BJ (cell line): ENCODE results near the gene REXO5. TPM values are rescaled to one million over a fixed set of nuclear protein-coding genes. Genes with fewer than 3 reads are reported as not detected.
"Not testable (repeated sequence)": the region's sequence is repeated elsewhere in the genome, so short reads cannot be mapped to it uniquely, and the experiment has no call there.

Experiments used
- CTCF ChIA-PET: fragments of 350-600 bp; formaldehyde crosslinking; extraction: SDS; loops from one replicate; lab custom pipeline; 2021; ENCODE audit warnings: antibody characterized with exemption, inconsistent platforms; lab: Yijun Ruan, JAX
- POLR2A ChIA-PET: fragments of 300-600 bp; sonication (Branson Sonifier 250); formaldehyde crosslinking; extraction: SDS; loops from one replicate; lab custom pipeline; 2021; ENCODE audit warnings: antibody characterized with exemption; lab: Charles Lee
- DNase-seq: peaks from one replicate; pipeline ENCODE4 v3.0.0-alpha.2; 2011; ENCODE audit warnings: low read depth
- H3K27me3 ChIP-seq: 2 replicates; pipeline ENCODE4 v1.6.0; 2011; ENCODE audit warnings: low read length; ENCODE audit not compliant: control insufficient read depth, insufficient read depth
- H3K36me3 ChIP-seq: 2 replicates; pipeline ENCODE4 v1.5.1; 2011; ENCODE audit warnings: low read length; ENCODE audit not compliant: control insufficient read depth, insufficient read depth
- H3K4me3 ChIP-seq: 2 replicates; pipeline ENCODE4 v1.5.1; 2011; ENCODE audit warnings: low read depth, mild to moderate bottlenecking, control low read depth, low read length
- polyA plus RNA-seq: library from polyadenylated mRNA; depleted of rRNA; stranded (reverse); fragments of >200 nt; gene quantifications from 2 replicates; pipeline ENCODE4 v1.2.3, GENCODE V29; 2011
- TF ChIP-seq, protein P1 (sequence below): IDR thresholded peaks from 2 replicates; pipeline ENCODE4 v1.5.1; 2011; ENCODE audit warnings: low read depth, mild to moderate bottlenecking, control low read depth, inconsistent platforms, low read length, moderate library complexity; ENCODE audit not compliant: insufficient read depth

The REXO5 gene
- polyA plus RNA-seq, 1 experiment, result 2.2 TPM

DNA sequence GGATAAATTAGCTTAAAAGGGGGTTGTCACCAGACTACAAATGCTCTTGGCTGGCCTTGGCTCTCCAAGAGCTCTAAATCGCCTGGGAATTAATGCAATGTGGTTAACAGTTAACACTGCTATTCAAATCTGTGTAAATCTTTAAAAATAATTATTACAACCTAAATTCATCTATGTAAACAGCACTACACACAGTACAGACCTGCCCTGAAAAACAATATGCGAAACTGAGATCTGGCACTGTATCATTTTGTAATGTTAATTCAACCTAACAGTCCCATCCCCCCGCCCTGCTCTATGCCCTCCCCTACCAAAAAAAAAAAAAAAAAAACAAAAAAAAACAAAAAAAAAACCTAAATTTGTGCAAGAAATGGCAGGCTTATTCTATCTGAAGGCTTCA lies 52.9 kb downstream of the REXO5 start:
- ChIA-PET POLR2A (no interaction called here), CTCF (no interaction called here)
- Histone ChIP-seq H3K36me3 (peaks cover 22% of the 10 kb centered on the region), H3K27me3 (no peaks in the 10 kb centered on the region), H3K4me3 (no peak overlapping the region)
- DNase-seq, result no peak
- TF ChIP-seq, protein P1, sequence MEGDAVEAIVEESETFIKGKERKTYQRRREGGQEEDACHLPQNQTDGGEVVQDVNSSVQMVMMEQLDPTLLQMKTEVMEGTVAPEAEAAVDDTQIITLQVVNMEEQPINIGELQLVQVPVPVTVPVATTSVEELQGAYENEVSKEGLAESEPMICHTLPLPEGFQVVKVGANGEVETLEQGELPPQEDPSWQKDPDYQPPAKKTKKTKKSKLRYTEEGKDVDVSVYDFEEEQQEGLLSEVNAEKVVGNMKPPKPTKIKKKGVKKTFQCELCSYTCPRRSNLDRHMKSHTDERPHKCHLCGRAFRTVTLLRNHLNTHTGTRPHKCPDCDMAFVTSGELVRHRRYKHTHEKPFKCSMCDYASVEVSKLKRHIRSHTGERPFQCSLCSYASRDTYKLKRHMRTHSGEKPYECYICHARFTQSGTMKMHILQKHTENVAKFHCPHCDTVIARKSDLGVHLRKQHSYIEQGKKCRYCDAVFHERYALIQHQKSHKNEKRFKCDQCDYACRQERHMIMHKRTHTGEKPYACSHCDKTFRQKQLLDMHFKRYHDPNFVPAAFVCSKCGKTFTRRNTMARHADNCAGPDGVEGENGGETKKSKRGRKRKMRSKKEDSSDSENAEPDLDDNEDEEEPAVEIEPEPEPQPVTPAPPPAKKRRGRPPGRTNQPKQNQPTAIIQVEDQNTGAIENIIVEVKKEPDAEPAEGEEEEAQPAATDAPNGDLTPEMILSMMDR, result no peak

DNA sequence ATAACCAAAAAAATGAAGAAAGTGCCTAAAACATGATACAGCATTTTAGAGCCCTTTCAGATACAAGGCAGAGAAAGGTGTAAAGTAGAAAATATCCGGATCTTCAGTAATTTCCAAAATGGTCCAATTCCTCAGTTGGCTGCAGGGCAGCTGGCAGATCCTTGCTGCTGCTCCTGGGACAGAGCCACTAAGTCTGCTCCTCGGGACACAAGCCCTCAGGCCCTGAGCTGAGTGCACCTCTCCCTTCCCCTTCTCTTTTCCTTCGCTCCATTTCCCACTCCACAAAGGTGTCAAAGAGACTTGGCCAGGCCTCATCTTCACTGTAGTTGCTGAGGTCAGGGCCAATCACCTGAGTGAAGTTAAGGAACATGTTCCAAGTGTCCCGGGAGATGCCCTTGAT lies 53.4 kb downstream of the REXO5 start:
- no peak overlapping the region for H3K4me3 ChIP-seq
- DNase-seq, result no peak
- POLR2A ChIA-PET, result no interaction called here
- no peaks in the 10 kb centered on the region for H3K27me3 ChIP-seq
- CTCF ChIA-PET, result no interaction called here
- peaks cover 22% of the 10 kb centered on the region for H3K36me3 ChIP-seq
- TF ChIP-seq, protein P1, result no peak

DNA sequence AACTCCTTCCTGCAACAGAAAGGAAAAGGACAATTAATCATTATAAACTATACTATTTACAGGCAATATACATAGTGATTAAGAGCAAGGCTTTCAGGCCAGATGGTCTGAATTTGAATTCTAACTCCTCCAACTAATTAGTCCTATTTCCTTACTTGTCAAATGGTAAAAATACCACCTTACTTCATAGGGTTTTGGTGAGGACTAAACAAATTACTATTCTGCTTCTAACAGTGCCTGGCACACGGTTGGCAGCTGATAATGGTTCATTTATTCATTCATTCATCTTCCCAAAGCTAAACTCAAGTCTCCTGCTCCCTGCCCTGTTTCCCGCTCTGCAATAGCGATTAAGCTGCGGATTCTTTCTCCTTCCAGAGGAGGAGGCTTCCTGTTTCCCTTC lies 54.0 kb downstream of the REXO5 start:
- CTCF ChIA-PET, result no interaction called here
- DNase-seq, result no peak

DNA sequence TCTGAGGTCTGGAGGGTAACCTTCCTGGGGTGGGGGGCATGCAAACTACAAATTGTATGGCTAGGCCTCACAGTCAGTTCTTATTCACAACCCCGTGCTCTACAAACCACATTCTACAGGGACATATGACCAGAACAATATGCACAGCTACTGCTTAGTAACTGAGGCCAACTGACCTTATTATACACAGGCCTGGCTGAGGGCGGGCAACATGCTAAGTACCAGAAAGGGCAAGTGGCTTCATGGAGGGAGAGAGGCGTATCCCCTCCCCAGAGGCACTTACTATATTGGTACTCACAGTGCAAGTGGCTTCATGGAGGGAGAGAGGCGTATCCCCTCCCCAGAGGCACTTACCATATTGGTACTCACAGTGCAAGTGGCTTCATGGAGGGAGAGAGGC lies 54.7 kb downstream of the REXO5 start:
- CTCF ChIA-PET, H3K4me3 ChIP-seq, DNase-seq, POLR2A ChIA-PET, H3K27me3 ChIP-seq: not testable (repeated sequence)
- peaks cover 20% of the 10 kb centered on the region for H3K36me3 ChIP-seq

More for the DNA sequence above, 54.0 kb downstream of the REXO5 start:
- POLR2A ChIA-PET, result no interaction called here
- TF ChIP-seq, protein P1, result no peak
- peaks cover 20% of the 10 kb centered on the region for H3K36me3 ChIP-seq
- H3K27me3 ChIP-seq, result no peaks in the 10 kb centered on the region
- H3K4me3 ChIP-seq, result no peak overlapping the region

DNA sequence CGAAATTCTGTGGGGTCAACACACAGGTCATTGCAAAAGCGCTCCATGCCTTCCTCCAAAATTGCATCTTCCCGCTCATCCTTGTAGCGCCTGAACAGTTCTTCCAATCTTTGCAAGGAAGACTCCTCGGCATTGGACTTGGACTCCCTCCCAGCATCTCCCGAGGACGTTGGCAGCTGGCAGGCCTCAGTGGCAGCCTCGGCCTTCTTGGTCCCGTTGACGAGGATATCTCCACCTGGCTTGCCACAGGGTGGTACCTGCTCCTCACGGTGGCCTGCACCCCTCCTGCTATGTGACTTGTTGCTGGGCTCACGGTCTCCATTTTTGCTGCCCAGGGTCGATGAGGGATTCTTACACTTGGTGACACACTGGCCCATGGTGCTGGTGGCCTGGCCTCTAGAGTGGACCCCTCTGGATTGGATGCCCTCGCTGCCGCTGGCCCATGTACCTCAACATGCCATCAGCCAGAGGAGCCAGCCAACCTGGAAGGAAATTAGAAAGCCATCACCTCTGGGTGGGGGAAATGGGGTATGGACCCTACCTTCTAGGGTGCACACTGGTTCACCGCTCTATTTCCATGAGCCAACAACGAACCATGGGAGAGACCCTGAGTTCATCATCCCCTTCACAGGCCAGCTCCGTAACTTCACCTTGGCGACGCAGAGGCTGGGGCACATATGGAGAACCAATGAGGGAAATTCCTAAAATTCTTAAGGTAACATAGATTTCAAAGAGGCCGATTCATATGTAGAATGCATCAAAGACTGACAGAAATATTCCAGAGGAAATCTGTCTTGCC lies 56.0 kb downstream of the REXO5 start:
- no peak for DNase-seq
- H3K4me3 ChIP-seq, result no peak overlapping the region
- ChIA-PET CTCF (interaction anchor here (1.1 kb wide), 1 partner anchor 12 kb away, joined by 5 read pairs; no protein-coding TSS in a partner anchor), POLR2A (no interaction called here)
- TF ChIP-seq, protein P1, result no peak
- peaks cover 18% of the 10 kb centered on the region for H3K36me3 ChIP-seq
- no peaks in the 10 kb centered on the region for H3K27me3 ChIP-seq

DNA sequence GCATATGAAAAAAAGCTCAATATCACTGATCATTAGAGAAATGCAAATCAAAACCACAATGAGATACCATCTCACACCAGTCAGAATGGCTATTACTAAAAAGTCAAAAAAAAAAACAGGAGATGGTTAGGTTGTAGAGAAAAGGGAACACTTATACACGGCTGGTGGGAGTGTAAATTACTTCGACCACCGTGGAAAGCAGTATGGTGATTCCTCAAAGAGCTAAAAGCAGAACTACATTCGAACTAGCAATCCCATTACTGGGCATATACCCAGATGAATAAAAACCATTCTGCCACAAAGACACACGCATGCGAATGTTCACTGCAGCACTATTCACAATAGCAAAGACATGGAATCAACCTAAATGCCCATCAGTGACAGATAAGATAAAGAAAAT lies 58.0 kb downstream of the REXO5 start:
- H3K4me3 ChIP-seq, H3K27me3 ChIP-seq, DNase-seq, POLR2A ChIA-PET: not testable (repeated sequence)
- H3K36me3 ChIP-seq, result peaks cover 17% of the 10 kb centered on the region
- CTCF ChIA-PET, result interaction anchor here (1.2 to 3.2 kb wide), 4 partner anchors 10 to 20 kb away, joined by 3 to 21 read pairs (median 5); no protein-coding TSS in a partner anchor
